ENCODE data around the gene GASK1B.

GASK1B gene

GRCh38 chr4:158186815-158187214 is 14.0 kb upstream of the GASK1B start:
- no peak for DNase-seq (ENCODE audit: low spot score)

- no peak for DNase-seq (ENCODE audit: low spot score)
Measured at GRCh38 chr4:158182736-158183135, 9.9 kb upstream of the GASK1B start.

DNA sequence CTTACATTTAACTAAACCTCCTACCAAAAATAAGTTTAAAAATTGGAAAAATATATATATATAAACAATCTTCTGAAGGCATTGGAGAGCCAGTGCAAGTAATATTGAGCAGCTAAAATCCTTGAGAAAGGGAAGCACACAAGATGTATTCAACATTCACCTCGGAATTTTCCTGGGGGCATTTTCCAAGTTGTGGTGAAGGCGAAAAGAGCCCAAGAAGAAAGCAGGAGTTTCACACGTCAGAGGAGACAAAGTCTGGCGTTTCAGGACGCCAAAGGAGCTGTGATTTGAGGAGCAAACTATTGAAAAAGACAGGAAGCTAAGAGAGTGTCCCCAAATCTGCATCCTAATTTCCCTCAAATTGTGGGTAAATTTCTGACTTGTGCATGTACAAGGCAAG is 9.1 kb upstream of the GASK1B start:
- no peak for DNase-seq (ENCODE audit: low spot score)

DNA sequence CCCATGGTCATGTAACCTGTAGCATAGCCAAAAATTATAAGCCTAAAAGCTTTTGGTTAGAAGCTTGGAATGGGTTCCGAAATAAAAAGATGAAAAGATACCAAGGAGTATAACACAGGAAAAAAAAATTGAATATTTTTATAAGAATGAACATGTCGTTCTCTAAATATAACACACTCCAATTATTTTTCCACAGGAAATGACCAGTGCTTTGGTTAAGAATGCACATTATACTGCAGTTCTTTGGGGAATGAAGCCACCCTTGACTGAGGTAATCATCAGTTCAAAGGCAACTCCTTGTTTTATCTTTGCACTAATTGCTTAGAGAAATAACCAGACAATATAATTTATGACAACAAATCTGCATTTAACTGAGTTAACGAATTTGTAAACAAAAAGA is 6.6 kb upstream of the GASK1B start:
- no peak for DNase-seq (ENCODE audit: low spot score)

- no peak for DNase-seq (ENCODE audit: low spot score)
Measured at GRCh38 chr4:158176776-158177175, 4.0 kb upstream of the GASK1B start.

DNA sequence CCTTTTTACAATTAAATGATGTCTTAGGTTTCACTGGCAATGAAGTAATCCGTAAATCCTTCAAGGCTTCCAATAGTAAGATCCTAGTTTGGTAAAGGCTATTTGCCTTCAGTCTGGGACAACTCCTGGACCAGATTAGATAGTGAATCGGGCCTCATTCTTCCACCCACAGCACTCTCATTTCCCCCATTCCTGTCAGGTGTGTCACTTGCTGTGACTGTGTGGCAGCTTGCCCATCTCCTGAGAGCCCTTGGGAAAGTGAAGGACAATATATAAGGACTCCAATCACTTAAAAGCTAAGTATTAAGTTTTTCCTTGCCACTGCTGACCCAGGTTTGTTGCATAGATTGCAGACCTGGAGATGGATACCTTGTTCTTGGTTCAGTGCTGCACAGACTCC is 3.3 kb upstream of the GASK1B start:
- DNase-seq (ENCODE audit: low spot score) = no peak

DNA sequence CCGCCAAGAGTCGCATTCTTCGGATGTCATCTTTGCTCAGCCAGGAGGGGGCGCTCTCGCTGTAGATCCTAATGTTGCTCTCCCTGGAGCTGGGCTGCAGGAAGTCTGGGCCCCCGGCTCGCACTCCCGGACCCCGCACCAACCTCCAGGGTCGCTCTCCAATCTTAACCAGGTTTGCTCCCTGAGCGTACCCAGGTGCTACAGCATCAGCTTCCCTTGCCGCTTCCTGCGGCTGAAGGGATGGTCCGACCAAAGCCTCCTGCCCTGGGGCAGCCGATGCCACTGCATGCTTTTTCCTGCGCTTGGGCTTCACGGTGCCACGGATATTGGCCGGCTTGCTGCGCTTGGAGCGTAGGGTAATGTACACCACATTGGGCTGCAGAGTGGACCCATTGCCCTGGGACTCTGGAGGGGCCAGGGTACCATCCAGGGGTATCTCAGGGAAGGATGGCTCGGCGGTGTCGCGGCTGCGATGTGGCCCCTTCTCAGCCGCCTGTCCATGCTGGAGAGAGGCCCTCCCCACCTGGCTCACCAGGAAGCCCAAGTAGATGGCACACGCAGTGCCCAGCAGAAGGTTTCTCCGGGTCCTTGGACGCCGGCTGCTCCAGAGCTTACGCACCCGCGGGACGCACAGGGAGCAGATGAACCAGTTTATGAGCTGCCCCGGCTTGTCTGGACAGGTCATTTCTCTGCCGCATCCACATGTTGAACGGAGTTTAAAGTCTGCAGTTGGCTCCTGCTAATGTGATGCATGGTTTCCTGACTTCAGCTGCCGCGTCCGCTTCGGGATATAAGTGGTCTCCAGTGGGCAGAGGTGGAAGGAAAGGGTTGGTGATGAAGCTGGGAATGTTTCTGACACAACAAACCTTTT is 1.9 kb downstream of the GASK1B start:
- DNase-seq (ENCODE audit: low spot score) = no peak

GRCh38 chr4:158169931-158170690 is 2.7 kb downstream of the GASK1B start:
- no peak for DNase-seq (ENCODE audit: low spot score)

DNA sequence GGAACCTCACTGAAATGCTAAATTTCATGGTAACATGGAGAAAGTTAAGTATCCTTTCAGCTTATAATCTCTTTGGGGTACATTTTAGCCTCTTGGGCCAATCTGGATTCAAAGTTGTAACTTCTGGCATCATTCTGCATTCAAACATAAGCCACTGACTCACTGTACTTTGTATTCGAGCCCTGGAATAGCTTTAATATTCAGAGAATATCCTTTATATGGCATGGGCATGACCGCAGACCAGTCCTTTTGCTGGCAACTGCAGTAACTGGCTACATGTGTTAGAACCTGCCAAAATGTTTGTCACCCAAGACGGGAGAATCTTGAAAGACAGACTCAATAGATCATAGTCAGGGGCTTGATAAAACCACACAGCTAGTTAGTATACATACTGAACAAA is 3.3 kb downstream of the GASK1B start:
- DNase-seq (ENCODE audit: low spot score) = no peak

GRCh38 chr4:158168606-158169005 is 4.2 kb downstream of the GASK1B start:
- DNase-seq (ENCODE audit: low spot score) = no peak

DNA sequence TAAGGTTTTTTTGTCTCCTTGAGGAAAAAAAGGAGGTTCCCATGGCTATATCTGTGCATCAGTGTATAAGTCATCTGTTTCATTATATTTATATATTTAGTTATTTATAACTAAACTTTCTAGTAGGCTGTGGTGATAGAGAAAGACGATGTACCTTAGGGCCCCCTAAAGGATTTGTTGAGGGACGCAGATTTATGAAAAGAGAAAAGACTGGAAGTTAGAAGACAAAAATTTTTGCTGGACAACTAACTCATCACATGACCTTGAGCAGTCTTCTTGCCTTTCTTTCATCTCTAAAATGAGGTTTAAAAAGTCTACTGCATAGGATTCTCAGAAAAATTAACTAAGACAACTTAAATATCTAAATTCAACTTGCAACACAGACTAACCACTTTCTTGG is 6.1 kb downstream of the GASK1B start:
- no peak for DNase-seq (ENCODE audit: low spot score)

- no peak for DNase-seq (ENCODE audit: low spot score)
Measured at GRCh38 chr4:158164768-158165213, 8.0 kb downstream of the GASK1B start.

GRCh38 chr4:158163941-158164767 is 8.7 kb downstream of the GASK1B start:
- DNase-seq (ENCODE audit: low spot score) = no peak

DNA sequence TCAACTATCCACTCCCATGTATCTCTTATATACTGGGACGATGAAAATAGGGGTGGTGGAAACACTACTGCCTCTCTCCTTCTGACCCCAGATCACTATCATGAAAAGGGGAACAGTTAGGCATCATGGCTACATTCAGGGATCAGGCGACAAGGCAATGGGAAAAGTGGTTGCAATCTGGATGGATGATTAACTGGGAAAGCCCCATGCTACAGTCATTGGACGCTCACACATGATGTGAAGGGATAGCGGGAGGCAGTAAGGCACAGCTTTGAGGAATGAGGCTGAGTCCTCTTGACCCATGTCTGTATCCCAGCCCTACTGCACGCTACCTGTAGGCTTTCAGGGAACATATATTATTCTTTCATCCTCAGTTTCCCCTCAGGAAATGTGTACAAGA is 10.2 kb downstream of the GASK1B start:
- DNase-seq (ENCODE audit: low spot score) = no peak

GRCh38 chr4:158161551-158162354 is 11.1 kb downstream of the GASK1B start:
- DNase-seq (ENCODE audit: low spot score) = no peak

DNA sequence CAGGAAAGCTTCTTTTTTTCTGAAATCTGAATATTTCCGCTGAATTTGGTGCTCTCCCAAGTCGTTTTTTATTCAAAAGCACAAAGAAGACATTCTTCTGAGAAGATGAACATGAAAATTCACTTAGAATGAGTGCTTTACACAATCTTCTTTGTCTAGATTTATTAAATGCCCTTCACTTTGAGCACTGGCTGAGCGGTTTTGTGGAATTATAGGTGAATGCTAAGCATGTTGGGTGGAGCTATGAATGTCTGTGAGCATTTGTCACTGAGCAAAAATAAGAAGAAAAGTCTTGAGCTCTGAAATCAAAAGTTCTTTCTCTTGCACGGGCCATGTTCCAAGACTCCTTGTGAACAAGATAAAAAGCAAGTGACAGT is 13.1 kb downstream of the GASK1B start:
- DNase-seq (ENCODE audit: low spot score) = no peak

DNA sequence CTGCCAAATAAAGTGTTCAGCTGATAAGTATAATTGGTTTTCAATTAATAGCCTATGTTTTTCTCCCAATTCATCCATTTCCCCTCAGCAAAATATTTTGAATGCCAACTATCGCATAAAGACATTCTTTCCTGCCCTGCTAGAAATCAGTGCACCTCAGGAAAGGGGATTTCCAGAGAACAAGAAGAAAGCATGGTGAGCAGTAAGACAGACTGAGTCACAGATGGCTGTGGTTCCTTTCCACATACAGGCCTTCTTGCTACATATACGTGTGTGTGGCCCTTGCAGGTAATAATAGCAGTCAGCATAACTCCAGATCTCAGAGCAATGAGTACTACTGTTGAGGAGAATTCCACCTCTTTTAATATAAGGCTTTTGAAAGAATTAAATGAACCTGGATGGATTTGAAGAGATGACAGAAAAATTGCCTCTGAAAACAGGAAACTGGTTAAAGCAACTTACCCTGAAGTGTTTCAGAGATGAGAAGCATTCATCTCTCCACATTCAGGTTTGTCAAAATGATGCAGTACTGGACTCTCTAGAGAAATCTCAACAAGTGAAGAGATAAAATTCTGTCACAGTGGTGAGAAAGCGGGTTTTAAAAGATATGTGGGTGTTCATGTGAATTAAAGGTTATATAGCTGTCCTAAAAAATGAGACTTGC is 13.6 kb downstream of the GASK1B start:
- DNase-seq (ENCODE audit: low spot score) = no peak

DNA sequence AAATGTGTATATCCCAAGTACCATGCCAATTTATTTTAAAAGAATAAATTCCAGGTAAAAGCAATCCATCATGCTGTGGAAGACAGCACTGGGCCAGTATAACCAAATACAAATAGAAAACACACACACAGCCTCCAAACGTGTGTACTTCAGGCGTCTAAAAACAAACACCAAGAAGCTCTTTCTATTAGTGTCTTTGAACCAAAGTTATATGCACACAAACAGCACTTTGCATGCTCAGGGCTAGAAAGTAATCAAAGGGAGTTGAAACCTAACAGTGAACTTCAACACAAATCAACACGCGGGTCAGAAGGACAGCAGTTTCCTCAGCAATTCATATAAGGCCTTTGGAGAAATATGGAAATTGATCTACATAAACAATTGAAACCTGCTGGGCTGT is 15.4 kb downstream of the GASK1B start:
- no peak for DNase-seq (ENCODE audit: low spot score)

DNA sequence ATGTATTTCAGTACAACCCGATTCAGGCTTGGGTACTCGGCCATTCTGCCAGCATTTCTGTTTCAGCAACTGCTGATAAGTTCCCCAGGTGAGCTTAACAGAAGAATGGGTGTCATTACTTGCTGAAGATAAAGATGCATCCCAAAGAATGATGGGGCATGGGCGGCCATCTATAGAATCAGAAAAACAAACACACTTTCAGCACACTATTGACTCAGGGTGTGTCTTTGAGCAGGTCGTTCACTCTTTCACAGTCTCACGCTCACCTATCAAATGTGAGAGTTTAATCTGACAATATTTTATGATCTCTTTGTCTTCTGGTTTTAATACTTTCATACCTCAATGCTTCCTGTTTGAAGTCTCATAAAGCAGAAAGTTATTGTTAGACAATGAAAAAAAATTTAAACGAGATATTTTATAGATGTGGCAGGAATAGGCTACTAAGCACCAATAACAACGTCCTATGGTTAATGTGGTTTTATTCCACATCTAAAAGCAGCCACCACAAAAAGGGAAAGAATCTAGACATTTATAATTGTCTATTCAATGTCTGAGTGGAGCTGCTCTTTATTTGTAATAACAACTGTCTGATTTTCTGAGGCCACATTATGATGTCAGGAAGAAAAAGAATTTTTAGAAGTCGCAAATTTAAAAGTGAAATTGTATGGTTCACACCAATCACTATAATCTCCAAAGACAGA is 17.0 kb downstream of the GASK1B start:
- no peak for DNase-seq (ENCODE audit: low spot score)

DNA sequence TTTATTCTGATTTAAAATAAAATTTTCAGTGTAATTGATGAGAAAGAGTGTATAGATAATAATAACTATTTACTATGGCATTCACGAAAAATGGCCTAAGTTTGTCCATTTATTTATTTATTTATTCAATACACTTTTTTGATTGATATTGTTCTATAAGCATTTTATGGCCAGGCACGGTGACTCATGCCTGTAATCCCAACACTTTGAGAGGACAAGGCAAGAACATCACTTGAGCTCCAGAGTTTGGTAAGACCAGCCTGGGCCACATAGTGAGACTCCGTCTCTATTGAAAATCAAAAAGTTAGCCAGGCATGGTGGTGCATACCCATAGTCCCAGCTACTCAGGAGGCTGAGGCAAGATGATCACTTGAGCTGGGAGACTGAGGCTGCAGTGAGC is 25.7 kb downstream of the GASK1B start:
- no peak for DNase-seq (ENCODE audit: low spot score)

- no peak for DNase-seq (ENCODE audit: low spot score)
Measured at GRCh38 chr4:158146736-158147135, 26.1 kb downstream of the GASK1B start.
